ENCODE results near the gene MEPCE. TPM values are rescaled to one million over a fixed set of nuclear protein-coding genes. Genes with fewer than 3 reads are reported as not detected.

Gene MEPCE
- total and polyA plus RNA-seq, 2 of the 8 experiments (the other 6 are each of a cell fraction or from before 2014, with no cell fraction given), result 22.8 to 48.8 TPM

DNA sequence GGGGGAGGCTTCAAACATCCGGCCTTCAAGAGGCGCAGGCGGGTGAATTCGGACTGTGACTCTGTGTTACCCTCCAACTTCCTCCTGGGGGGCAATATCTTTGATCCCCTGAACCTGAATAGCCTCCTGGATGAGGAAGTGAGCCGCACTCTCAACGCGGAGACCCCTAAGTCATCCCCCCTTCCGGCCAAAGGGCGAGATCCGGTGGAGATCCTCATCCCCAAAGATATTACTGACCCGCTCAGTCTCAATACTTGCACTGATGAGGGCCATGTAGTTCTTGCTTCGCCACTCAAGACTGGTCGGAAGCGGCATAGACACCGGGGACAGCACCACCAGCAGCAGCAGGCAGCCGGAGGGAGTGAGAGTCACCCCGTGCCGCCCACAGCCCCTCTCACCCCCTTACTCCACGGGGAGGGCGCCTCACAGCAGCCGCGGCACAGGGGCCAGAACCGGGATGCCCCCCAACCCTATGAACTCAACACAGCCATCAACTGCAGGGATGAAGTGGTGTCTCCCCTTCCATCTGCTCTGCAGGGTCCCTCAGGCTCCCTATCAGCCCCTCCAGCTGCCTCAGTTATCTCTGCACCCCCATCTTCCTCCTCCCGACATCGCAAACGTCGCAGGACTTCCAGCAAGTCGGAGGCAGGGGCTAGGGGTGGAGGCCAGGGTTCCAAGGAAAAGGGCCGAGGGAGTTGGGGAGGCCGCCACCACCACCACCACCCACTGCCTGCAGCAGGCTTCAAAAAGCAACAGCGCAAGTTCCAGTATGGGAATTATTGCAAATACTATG is 1.1 kb downstream of the MEPCE start (continued):
- TF ChIP-seq SAP30 (IDR thresholded peaks at IDR 0.05; ENCODE audit: insufficient read depth, insufficient replicate concordance, low read length) (no peak), EP300 (IDR thresholded peaks at IDR 0.05; ENCODE audit: borderline replicate concordance in 1 of 2, low read depth in 2 of 2, low read length in 2 of 2) (no peak), BRCA1 (IDR thresholded peaks at IDR 0.05; ENCODE audit: low read depth, low read length) (no peak), SP1 (IDR thresholded peaks at IDR 0.05; ENCODE audit: low read depth, low read length) (no peak), SP4 (IDR thresholded peaks at IDR 0.05; ENCODE audit: low read length) (no peak), POLR2A (IDR thresholded peaks at IDR 0.05; ENCODE audit: control extremely low read depth in 1 of 2, low read depth in 2 of 2, low read length in 2 of 2) (no peak; a peak in 1 of 3 replicates)

All from H1 (cell line).